Ishikawa (cell line): ENCODE data around the gene MAST4.

ENCODE experiments used
- CEBPB ChIP-seq: IDR thresholded peaks from 2 replicates; pipeline ENCODE4 v1.6.1; 2012
- CREB1 ChIP-seq: IDR thresholded peaks from 2 replicates; pipeline ENCODE4 v1.6.1; 2012; ENCODE audit warnings: low read depth
- EGR1 ChIP-seq: IDR thresholded peaks from 2 replicates; pipeline ENCODE4 v1.6.1; 2012
- EP300 ChIP-seq: IDR thresholded peaks from 2 replicates; pipeline ENCODE4 v1.6.1; 2012; ENCODE audit warnings: borderline replicate concordance
- FOXM1 ChIP-seq: IDR thresholded peaks from 2 replicates; pipeline ENCODE4 v1.6.1; 2012; ENCODE audit warnings: low read depth, borderline replicate concordance
- MAX ChIP-seq: IDR thresholded peaks from 2 replicates; pipeline ENCODE4 v1.6.1; 2012
- NFIC ChIP-seq: IDR thresholded peaks from 2 replicates; pipeline ENCODE4 v1.6.1; 2012
- RAD21 ChIP-seq: IDR thresholded peaks from 2 replicates; pipeline ENCODE4 v1.6.1; 2012; ENCODE audit warnings: low read depth
- REST ChIP-seq: IDR thresholded peaks from 2 replicates; pipeline ENCODE4 v1.6.1; 2012; ENCODE audit warnings: low read depth, mild to moderate bottlenecking
- TAF1 ChIP-seq: IDR thresholded peaks from 2 replicates; pipeline ENCODE4 v1.6.1; 2012; ENCODE audit warnings: low read depth, mild to moderate bottlenecking
- TCF12 ChIP-seq: IDR thresholded peaks from 2 replicates; pipeline ENCODE4 v1.6.1; 2012; ENCODE audit warnings: low read depth
- TEAD4 ChIP-seq: IDR thresholded peaks from 2 replicates; pipeline ENCODE4 v1.6.1; 2012
- USF1 ChIP-seq: IDR thresholded peaks from 2 replicates; pipeline ENCODE4 v1.6.1; 2012
- YY1 ChIP-seq: IDR thresholded peaks from 2 replicates; pipeline ENCODE4 v1.6.1; 2012; ENCODE audit warnings: low read depth
- ZBTB7A ChIP-seq: IDR thresholded peaks from 2 replicates; pipeline ENCODE4 v1.6.1; 2012; ENCODE audit warnings: low read depth

MAST4 gene

GRCh38 chr5:66952153-66952552, 356.0 kb downstream of the MAST4 start:
- TF ChIP-seq CEBPB (no peak), RAD21 (no peak), NFIC (no peak), TCF12 (no peak), EGR1 (no peak)

DNA sequence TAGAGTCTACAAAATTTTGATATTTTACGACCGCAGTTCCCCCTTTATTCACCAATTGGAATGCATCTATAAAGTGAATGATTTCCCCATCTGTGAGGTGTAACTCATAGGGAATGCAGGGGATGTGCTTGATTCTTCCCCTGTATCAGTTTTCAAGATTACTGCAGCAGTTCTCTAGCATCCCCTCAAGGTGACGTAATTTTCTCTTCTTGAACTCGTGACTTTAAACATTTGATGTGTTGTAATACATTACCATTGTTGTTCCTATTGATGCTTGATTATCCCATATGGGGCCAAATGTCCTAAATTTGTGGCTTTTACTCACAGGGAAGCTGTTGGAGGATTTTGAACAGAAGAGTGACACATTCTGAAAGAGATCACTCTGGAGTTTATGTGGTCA, 360.2 kb downstream of the MAST4 start:
- TF ChIP-seq EP300 (no peak), NFIC (no peak), CEBPB (no peak), MAX (no peak), TAF1 (no peak), REST (no peak), EGR1 (no peak), USF1 (no peak), TEAD4 (no peak), YY1 (no peak), TCF12 (no peak), ZBTB7A (no peak), RAD21 (no peak), CREB1 (no peak), FOXM1 (no peak)

- TF ChIP-seq TCF12: no peak
- no peak for TF ChIP-seq RAD21
- TF ChIP-seq TEAD4: no peak
- TF ChIP-seq CREB1: no peak
- no peak for TF ChIP-seq YY1
- TF ChIP-seq EP300: no peak
These were observed 362.2 kb downstream of the MAST4 start for GRCh38 chr5:66958201-66958979.

DNA sequence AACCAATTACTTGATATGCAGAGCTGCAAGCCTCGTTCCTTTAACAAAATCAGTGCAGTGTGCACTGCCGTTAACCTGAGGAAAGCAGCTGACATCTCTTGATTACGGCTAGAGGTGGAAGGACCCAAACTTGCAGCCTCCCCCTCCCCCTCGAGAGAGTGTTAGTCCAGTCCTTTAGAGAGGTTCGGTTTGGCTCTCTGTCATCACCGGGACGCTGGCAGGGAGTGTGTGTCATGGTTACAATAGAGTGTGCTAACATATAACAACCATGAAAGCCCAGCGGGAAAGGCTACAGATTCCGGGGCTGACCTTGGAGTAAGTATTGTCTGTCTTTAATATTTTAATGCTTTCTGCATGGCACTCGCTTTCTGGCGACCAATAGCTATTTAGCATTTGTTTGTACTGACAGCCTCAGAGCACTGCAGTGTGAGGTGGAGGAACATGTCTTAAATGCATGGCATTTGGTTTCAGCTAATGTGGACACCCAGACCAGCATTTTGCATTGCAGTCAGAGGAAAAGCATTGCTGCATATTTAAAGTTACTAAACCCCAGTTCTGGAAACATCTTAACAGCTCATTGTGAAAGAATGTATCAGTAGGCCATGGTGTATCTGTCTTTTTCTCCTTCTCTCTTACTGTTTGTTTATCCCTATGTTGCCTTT, 362.9 kb downstream of the MAST4 start:
- TF ChIP-seq TAF1 (no peak), EP300 (no peak), FOXM1 (no peak), EGR1 (no peak), NFIC (no peak), CEBPB (no peak), REST (no peak), YY1 (no peak), USF1 (no peak), RAD21 (no peak)

DNA sequence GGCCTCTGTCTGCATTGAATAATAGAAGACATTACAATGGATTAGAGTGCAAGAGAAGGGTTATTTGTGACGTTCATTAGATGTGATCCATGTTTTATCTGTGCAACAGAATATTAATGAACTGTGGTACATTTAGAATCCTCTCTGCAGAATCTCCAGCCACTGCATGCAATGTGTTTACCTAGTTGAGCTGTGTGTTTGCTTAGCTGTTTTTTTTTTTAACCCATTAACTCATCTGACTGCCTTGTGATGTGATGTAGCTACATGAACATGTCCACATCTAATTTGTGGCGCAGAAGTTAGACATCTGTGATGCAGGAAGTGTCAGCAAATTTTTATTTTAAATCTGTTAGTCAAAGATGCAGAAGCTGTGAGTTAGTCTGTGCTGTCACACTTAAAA, 363.5 kb downstream of the MAST4 start:
- no peak for TF ChIP-seq TEAD4

GRCh38 chr5:66960369-66961137, 364.4 kb downstream of the MAST4 start:
- TF ChIP-seq TAF1 (no peak), ZBTB7A (no peak), CREB1 (no peak), RAD21 (no peak), YY1 (no peak), TEAD4 (no peak), TCF12 (no peak), NFIC (no peak), CEBPB (no peak), REST (no peak), EP300 (no peak), MAX (no peak), FOXM1 (no peak), EGR1 (no peak), USF1 (no peak)
